LNCAP (cell line): ENCODE measurements around the gene CTNNBL1.

ENCODE experiments used
- TF ChIP-seq, protein P1 (sequence below): fragments of 450-650 bp; IDR thresholded peaks from 2 replicates; pipeline ENCODE4 v1.5.1; 2017; ENCODE audit warnings: mild to moderate bottlenecking

Gene CTNNBL1

DNA sequence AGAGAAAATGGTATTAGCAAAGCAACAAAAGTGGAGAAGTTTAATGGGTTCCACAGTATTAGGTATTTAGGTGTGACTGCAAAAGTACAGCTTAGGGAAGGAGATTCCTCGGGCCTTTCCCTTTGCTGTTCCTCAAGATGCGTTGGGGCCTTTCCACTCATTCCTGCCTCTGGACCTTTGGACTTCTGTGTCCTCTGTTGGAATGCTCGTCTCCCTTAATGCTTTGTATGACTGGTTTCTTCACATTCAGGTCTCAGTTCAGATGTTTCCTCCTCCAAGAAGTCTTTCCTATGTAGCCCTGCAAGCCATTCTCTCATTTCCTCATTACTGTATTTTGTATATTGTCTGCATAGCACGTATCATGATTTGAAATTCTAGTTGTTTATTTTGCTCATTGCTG lies 39.6 kb downstream of the CTNNBL1 start:
- TF ChIP-seq, protein P1, sequence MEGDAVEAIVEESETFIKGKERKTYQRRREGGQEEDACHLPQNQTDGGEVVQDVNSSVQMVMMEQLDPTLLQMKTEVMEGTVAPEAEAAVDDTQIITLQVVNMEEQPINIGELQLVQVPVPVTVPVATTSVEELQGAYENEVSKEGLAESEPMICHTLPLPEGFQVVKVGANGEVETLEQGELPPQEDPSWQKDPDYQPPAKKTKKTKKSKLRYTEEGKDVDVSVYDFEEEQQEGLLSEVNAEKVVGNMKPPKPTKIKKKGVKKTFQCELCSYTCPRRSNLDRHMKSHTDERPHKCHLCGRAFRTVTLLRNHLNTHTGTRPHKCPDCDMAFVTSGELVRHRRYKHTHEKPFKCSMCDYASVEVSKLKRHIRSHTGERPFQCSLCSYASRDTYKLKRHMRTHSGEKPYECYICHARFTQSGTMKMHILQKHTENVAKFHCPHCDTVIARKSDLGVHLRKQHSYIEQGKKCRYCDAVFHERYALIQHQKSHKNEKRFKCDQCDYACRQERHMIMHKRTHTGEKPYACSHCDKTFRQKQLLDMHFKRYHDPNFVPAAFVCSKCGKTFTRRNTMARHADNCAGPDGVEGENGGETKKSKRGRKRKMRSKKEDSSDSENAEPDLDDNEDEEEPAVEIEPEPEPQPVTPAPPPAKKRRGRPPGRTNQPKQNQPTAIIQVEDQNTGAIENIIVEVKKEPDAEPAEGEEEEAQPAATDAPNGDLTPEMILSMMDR, result no peak

GRCh38 chr20:37734228-37734985 lies 40.6 kb downstream of the CTNNBL1 start:
- TF ChIP-seq, protein P1, result no peak

DNA sequence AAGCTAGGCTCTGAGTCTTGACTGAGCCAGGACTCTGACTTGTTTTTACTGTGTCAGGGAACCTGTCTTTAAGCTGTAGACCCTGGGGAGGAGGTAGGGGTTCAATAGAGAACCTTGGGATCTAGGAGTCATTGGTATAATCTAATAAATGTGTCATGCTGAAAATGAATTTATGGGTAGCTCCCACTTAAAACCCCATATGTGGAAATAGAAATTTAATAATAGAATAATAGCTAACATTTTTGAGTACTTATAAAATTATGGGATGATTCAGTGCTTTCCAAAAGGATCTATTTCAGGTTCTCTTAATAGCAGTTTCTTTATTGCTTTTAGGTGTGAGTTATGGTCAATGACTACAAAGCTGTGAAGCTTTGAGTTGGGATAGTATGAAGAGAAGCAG lies 41.7 kb downstream of the CTNNBL1 start:
- TF ChIP-seq, protein P1, result no peak

DNA sequence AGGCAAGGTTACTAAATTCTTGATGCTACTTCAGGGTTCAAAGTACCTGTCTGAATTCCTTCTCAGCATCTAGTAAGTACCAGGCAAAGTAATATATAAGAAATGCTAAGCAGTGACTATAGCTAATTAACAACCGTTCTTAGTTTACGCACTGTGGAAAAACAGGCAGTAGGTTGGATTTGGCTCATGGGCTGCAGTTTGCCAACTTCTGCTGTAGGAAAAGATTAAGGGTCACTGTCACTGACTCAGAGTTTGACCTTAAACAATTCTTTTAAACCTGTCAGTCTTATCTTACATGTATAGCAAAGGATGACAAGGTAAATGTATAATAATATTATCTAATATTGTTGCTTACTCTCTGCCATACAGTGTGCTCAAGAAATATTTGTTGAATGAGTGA lies 42.3 kb downstream of the CTNNBL1 start:
- TF ChIP-seq, protein P1, result no peak

GRCh38 chr20:37737826-37738420 lies 44.1 kb downstream of the CTNNBL1 start:
- TF ChIP-seq, protein P1, result no peak

- TF ChIP-seq, protein P1, result no peak
Measured at GRCh38 chr20:37741055-37741454, 47.2 kb downstream of the CTNNBL1 start.

DNA sequence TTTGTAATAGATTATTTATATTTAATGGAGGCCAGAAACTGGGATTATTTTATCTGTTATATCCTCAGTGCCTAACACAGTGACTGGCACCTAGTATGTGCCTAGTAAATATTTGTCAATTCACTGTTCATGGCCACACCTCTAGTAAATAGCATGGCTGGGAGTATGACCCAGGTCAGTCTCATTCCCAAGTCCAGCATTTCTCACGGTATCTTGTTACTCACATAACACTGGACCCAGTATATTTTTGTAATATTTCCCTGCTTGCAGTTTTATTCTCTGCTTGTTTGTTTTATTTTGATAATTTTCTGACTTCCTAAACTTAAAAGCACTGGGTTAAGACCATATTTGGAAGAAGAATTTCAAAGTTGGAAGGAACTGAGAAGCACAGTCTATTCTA lies 47.7 kb downstream of the CTNNBL1 start:
- TF ChIP-seq, protein P1, result no peak
